Right atrium auricular region (tissue), 2 donors: ENCODE data around the gene VN1R5. TPM values are rescaled to one million over a fixed set of nuclear protein-coding genes. Genes with fewer than 3 reads are reported as not detected.

Source experiments
- DNase-seq: peaks from one replicate; pipeline ENCODE4 v3.0.0-alpha.2; 2019; ENCODE audit warnings: low spot score
- H3K27ac ChIP-seq, 2 donors: fragments of 200-600 bp; sonication (generic); 1 replicate in 1 of 2; 2 replicates in 1 of 2; pipeline ENCODE4 v1.5.1; 2016 to 2019
- H3K27me3 ChIP-seq, 2 donors: fragments of 200-600 bp; sonication (generic); one replicate each; pipeline versions ENCODE4 v1.5.1 to v1.6.0; 2017 to 2019
- H3K36me3 ChIP-seq: fragments of 200-600 bp; sonication (generic); one replicate; pipeline ENCODE4 v1.5.1; 2016
- H3K4me1 ChIP-seq, 2 donors: fragments of 200-600 bp; sonication (generic); one replicate each; pipeline versions ENCODE4 v1.5.1 to v1.6.0; 2017 to 2019
- H3K4me3 ChIP-seq, 2 donors: fragments of 200-600 bp; sonication (generic); 1 replicate in 1 of 2; 2 replicates in 1 of 2; pipeline ENCODE4 v1.5.1; 2017 to 2019; ENCODE audit warnings: mild to moderate bottlenecking in 1 of 2, moderate library complexity in 1 of 2
- H3K9me3 ChIP-seq, 2 donors: fragments of 200-600 bp; sonication (generic); one replicate each; pipeline ENCODE4 v1.5.1; 2019
- CTCF ChIP-seq, 2 donors: fragments of 200-600 bp; sonication (generic); IDR thresholded peaks; one replicate each; pipeline ENCODE4 v1.5.1; 2019; ENCODE audit warnings: antibody characterized with exemption in 2 of 2
- total RNA-seq, 2 donors: library from RNA; depleted of rRNA; stranded (reverse); fragments of >200 nt; gene quantifications; one replicate each; pipeline ENCODE4 v1.1.0, GENCODE V29; 2016

The VN1R5 gene
- total RNA-seq, 2 donors from 2014 or later = not detected

GRCh38 chr1:247266053-247266452, 10.2 kb downstream of the VN1R5 start:
- peaks cover 0 to 19% of the 10 kb centered on the region in 2 donors for H3K9me3 ChIP-seq
- H3K4me3 ChIP-seq = no peak overlapping the region
- no peak for TF ChIP-seq CTCF (IDR thresholded peaks at IDR 0.05)
- no peak overlapping the region for H3K27ac ChIP-seq
- no peak for DNase-seq
- H3K36me3 ChIP-seq = no peaks in the 10 kb centered on the region
- no peaks in the 10 kb centered on the region for H3K4me1 ChIP-seq
- no peaks in the 10 kb centered on the region for H3K27me3 ChIP-seq

- Histone ChIP-seq H3K4me3 (no peak overlapping the region), H3K36me3 (no peaks in the 10 kb centered on the region), H3K27ac (no peak overlapping the region), H3K27me3 (no peaks in the 10 kb centered on the region), H3K4me1 (no peaks in the 10 kb centered on the region), H3K9me3 (peaks cover 0 to 17% of the 10 kb centered on the region in 2 donors)
- TF ChIP-seq CTCF (IDR thresholded peaks at IDR 0.05) = no peak
- no peak for DNase-seq
Observed at GRCh38 chr1:247268390-247269045, 12.6 kb downstream of the VN1R5 start.

- Histone ChIP-seq H3K4me1 (no peaks in the 10 kb centered on the region), H3K27ac (no peak overlapping the region), H3K9me3 (peaks cover 0 to 11% of the 10 kb centered on the region in 2 donors), H3K4me3 (no peak overlapping the region), H3K36me3 (no peaks in the 10 kb centered on the region), H3K27me3 (no peaks in the 10 kb centered on the region)
- no peak for DNase-seq
- TF ChIP-seq CTCF (IDR thresholded peaks at IDR 0.05) = no peak
Observed at GRCh38 chr1:247269133-247269532, 13.3 kb downstream of the VN1R5 start.

GRCh38 chr1:247270003-247270402, 14.1 kb downstream of the VN1R5 start:
- no peak overlapping the region for H3K27ac ChIP-seq
- H3K36me3 ChIP-seq = no peaks in the 10 kb centered on the region
- H3K4me3 ChIP-seq = no peak overlapping the region
- H3K9me3 ChIP-seq = peaks cover 0 to 8% of the 10 kb centered on the region in 2 donors
- TF ChIP-seq CTCF (IDR thresholded peaks at IDR 0.05) = no peak
- DNase-seq = no peak
- no peaks in the 10 kb centered on the region for H3K4me1 ChIP-seq
- H3K27me3 ChIP-seq = no peaks in the 10 kb centered on the region

GRCh38 chr1:247273013-247273412, 17.1 kb downstream of the VN1R5 start:
- peaks cover 0 to 8% of the 10 kb centered on the region in 2 donors for H3K9me3 ChIP-seq
- H3K4me1 ChIP-seq = no peaks in the 10 kb centered on the region
- DNase-seq = no peak
- no peak overlapping the region for H3K27ac ChIP-seq
- H3K4me3 ChIP-seq = no peak overlapping the region
- H3K27me3 ChIP-seq = no peaks in the 10 kb centered on the region
- no peaks in the 10 kb centered on the region for H3K36me3 ChIP-seq
- TF ChIP-seq CTCF (IDR thresholded peaks at IDR 0.05) = no peak
